MCF 10A (cell line): Measurements from ENCODE around the gene PICK1. TPM values are rescaled to one million over a fixed set of nuclear protein-coding genes. Genes with fewer than 3 reads are reported as not detected.
A peak's percentile ranks its signal among the peaks of the same experiment; 100 is the strongest.

Source experiments
- BruUV-seq: library from RNA; stranded (reverse); fragments of 400-500 nt; replicated peaks from 2 replicates; lab custom pipeline; 2021; lab: Mats Ljungman, UMichigan
- CTCF ChIA-PET: fragments of 300-600 bp; sonication (Branson Sonifier 250); formaldehyde crosslinking; extraction: SDS; loops from one replicate; lab custom pipeline; 2021; ENCODE audit warnings: antibody characterized with exemption, inconsistent platforms; lab: Yijun Ruan, JAX
- POLR2A ChIA-PET: fragments of 300-600, 350-650 bp; sonication (Branson Sonifier 250); formaldehyde crosslinking; extraction: SDS; loops from one replicate; lab custom pipeline; 2020; ENCODE audit warnings: antibody characterized with exemption, inconsistent platforms; lab: Yijun Ruan, JAX
- DNase-seq: peaks from one replicate; pipeline ENCODE4 v3.0.0-alpha.2; 2018; ENCODE audit not compliant: unreplicated experiment
- H3K27ac Mint-ChIP-seq: one replicate; pipeline ENCODE4 v1.8.0; 2022; ENCODE audit warnings: mild to moderate bottlenecking, low read depth, mixed read lengths; ENCODE audit not compliant: unreplicated experiment
- H3K27me3 Mint-ChIP-seq: one replicate; pipeline ENCODE4 v1.8.0; 2022; ENCODE audit warnings: mixed read lengths; ENCODE audit not compliant: insufficient read depth, unreplicated experiment
- H3K36me3 Mint-ChIP-seq: one replicate; pipeline ENCODE4 v1.8.0; 2022; ENCODE audit warnings: mild to moderate bottlenecking, moderate library complexity, mixed read lengths; ENCODE audit not compliant: insufficient read depth, unreplicated experiment
- H3K4me1 Mint-ChIP-seq: one replicate; pipeline ENCODE4 v1.8.0; 2022; ENCODE audit warnings: mixed read lengths; ENCODE audit not compliant: insufficient read depth, unreplicated experiment
- H3K4me3 Mint-ChIP-seq: one replicate; pipeline ENCODE4 v1.8.0; 2022; ENCODE audit warnings: mild to moderate bottlenecking, moderate library complexity, mixed read lengths; ENCODE audit not compliant: unreplicated experiment
- H3K9me3 Mint-ChIP-seq: one replicate; pipeline ENCODE4 v1.8.0; 2022; ENCODE audit warnings: mixed read lengths; ENCODE audit not compliant: unreplicated experiment
- intact Hi-C: fragments of 100-400 bp; cut with micrococcal nuclease; formaldehyde crosslinking; loops from 2 replicates; pipeline ENCODE4 v1.14.1; 2022
- total RNA-seq: library from RNA; stranded (reverse); gene quantifications from 2 replicates; pipeline ENCODE4 v1.2.3, GENCODE V29; 2022
- TF ChIP-seq, protein P1 (sequence below): fragments of 200-600 bp; IDR thresholded peaks from one replicate; pipeline ENCODE4 v1.8.0; 2022; ENCODE audit warnings: antibody characterized with exemption, mild to moderate bottlenecking; ENCODE audit not compliant: unreplicated experiment

PICK1 gene
- total RNA-seq, 1 experiment from 2014 or later: 40.6 TPM

DNA sequence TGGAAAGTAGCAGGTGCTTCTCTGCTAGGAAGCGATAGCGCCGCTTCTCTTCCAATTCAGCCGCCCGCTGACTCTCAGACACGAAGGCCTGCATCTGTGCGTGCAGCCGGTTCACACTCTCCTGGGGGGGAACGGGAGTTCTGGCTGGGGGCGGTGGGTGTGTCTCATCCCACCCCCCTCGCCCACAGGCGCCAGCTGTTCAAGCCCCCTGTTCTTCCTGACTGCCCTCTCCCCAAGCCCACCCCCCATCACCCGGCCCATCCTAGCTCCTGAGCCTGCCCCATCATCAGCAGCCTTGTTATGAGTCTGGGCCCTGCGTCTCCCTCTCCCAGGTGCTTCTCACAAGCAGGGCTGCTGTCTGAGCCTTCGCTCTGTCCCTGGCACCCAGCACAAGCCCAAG is 39.9 kb downstream of the PICK1 start:
- no TSS peak for BruUV-seq
- ChIA-PET CTCF (interaction anchor here (0.6 kb wide), 1 partner anchor 18 kb away, joined by 3 read pairs; no protein-coding TSS in a partner anchor), POLR2A (interaction anchor here (1.2 kb wide), 1 partner anchor 85 kb away, joined by 4 read pairs; the partner anchor contains the start of gene PLA2G6)
- H3K4me3 Mint-ChIP-seq: no peak overlapping the region
- no peaks in the 10 kb centered on the region for H3K36me3 Mint-ChIP-seq
- H3K27ac Mint-ChIP-seq: peak overlapping the region; percentile 49
- TF ChIP-seq, protein P1, sequence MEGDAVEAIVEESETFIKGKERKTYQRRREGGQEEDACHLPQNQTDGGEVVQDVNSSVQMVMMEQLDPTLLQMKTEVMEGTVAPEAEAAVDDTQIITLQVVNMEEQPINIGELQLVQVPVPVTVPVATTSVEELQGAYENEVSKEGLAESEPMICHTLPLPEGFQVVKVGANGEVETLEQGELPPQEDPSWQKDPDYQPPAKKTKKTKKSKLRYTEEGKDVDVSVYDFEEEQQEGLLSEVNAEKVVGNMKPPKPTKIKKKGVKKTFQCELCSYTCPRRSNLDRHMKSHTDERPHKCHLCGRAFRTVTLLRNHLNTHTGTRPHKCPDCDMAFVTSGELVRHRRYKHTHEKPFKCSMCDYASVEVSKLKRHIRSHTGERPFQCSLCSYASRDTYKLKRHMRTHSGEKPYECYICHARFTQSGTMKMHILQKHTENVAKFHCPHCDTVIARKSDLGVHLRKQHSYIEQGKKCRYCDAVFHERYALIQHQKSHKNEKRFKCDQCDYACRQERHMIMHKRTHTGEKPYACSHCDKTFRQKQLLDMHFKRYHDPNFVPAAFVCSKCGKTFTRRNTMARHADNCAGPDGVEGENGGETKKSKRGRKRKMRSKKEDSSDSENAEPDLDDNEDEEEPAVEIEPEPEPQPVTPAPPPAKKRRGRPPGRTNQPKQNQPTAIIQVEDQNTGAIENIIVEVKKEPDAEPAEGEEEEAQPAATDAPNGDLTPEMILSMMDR: no peak
- H3K4me1 Mint-ChIP-seq: no peaks in the 10 kb centered on the region
- DNase-seq: no peak
- intact Hi-C loops: no loop called here
- no peaks in the 10 kb centered on the region for H3K27me3 Mint-ChIP-seq
- no peaks in the 10 kb centered on the region for H3K9me3 Mint-ChIP-seq

DNA sequence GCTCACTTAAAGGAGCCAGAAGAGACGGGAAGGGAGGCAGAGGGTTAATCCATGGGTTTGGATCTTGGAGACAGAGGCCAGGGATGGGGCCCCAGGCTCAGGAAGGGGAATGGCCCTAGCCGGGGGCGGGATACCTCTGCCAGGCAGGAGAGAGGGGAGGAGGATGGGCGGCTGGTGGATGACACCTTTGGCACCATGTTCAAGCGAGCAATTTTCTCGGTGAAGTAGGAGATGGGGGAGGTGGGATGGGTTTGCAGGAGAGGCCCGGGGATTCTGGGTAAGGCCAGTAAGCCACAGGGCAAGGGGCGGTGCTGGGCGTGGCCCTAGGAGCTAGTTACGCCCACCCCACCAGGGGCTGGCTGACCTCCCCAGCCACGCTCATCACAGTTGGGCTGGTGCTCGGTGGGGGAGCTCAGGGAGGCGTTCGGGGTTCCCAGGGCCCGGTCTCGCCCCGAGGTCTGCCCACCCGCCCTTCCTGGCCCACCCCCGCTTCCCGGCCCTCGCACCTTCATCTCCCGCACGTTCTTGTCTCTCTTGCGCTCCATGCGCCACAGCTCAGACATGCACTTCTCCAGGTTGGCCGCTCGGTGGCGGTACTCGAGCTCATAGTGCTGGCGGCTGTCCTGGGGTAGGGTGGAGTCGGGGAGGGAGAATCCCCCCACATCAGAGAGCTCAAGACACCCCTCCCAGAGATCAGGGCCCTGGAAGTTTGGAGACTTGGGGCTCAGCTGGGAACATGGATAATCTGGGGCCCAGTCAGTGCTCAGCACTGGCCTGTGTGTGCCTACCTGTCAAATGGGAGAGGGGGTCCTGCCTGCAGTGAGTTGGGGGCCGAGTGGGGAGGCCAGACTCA is 40.6 kb downstream of the PICK1 start:
- Mint-ChIP-seq H3K27me3 (no peaks in the 10 kb centered on the region), H3K27ac (peak overlapping the region; percentile 49), H3K36me3 (no peaks in the 10 kb centered on the region), H3K9me3 (no peaks in the 10 kb centered on the region), H3K4me1 (no peaks in the 10 kb centered on the region), H3K4me3 (no peak overlapping the region)
- DNase-seq: no peak
- POLR2A ChIA-PET: interaction anchor here (0.7 to 1.2 kb wide), 3 partner anchors 68 to 84 kb away, joined by 3 to 4 read pairs (median 3); partner anchors contain the start of gene PLA2G6
- CTCF ChIA-PET: interaction anchor here (0.6 to 4.9 kb wide), 2 partner anchors 16 to 17 kb away, joined by 3 to 32 read pairs; no protein-coding TSS in a partner anchor
- TF ChIP-seq, protein P1: no peak
- no TSS peak for BruUV-seq
- intact Hi-C loops: no loop called here

DNA sequence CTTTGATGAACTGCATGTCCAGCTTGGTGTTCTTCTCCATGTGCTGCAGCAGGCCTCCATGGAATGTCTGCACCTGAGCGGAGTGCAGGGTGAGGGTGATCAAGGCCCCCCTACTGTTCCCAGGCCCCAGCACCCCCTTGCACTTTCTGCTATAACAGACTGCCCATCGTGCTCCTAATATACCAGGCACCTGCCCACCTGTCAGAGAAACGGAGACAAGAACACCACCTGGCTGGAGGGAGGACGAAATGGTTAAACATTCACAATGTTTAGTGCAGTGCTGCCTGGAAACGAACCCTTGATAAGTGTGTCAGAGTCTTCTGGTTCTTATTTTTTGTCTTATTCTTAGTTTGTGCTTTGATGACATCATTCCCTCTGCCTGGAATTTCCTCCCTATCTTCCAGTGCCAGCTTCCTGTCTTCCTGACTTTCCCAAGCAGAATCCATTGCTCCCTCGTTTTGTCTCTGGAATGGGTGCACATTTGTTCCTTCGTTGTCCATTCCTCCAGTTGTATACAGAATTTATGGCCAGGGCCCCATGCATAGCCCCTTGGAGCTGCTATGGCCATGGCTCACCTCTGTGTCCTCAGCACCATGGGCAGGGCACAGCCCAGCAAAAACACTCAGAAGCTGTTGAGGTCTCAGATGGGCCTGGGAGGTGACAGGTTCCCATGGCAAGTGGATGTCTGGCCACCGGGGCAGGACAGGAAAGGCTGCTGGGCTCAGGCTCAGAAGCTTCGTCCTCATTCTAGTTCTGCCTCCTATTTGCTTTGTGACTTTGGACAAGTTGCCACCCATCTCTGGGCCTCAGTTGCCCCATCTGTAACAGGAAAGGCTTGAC is 41.4 kb downstream of the PICK1 start:
- ChIA-PET CTCF (interaction anchor here (0.6 to 4.9 kb wide), 3 partner anchors 15 to 256 kb away, joined by 3 to 32 read pairs (median 3); no protein-coding TSS in a partner anchor), POLR2A (interaction anchor here (0.7 to 1.2 kb wide), 3 partner anchors 33 to 73 kb away, joined by 3 read pairs; no protein-coding TSS in a partner anchor)
- H3K27ac Mint-ChIP-seq: no peak overlapping the region
- DNase-seq: no peak
- TF ChIP-seq, protein P1: no peak
- no peaks in the 10 kb centered on the region for H3K36me3 Mint-ChIP-seq
- intact Hi-C loops: no loop called here
- no peaks in the 10 kb centered on the region for H3K27me3 Mint-ChIP-seq
- no peaks in the 10 kb centered on the region for H3K9me3 Mint-ChIP-seq
- no peaks in the 10 kb centered on the region for H3K4me1 Mint-ChIP-seq
- BruUV-seq: no TSS peak
- no peak overlapping the region for H3K4me3 Mint-ChIP-seq
